Ovary (tissue), 3 donors: Measurements from ENCODE around the gene SPDYE2.
"Not testable (repeated sequence)": the region's sequence is repeated elsewhere in the genome, so short reads cannot be mapped to it uniquely, and the experiment has no call there.

Source experiments
- CTCF ChIP-seq, 3 donors: fragments of 450-650 bp in 2 of 3; fragments of 200-600 bp in 1 of 3; IDR thresholded peaks; one replicate each; pipeline versions ENCODE4 v1.5.1 to v1.8.0; 2016 to 2022; ENCODE audit warnings: antibody characterized with exemption in 3 of 3, mild to moderate bottlenecking in 1 of 3
- POLR2A ChIP-seq: fragments of 450-650 bp; IDR thresholded peaks from one replicate; pipeline ENCODE4 v1.6.1; 2017; ENCODE audit warnings: antibody characterized with exemption, mild to moderate bottlenecking, moderate library complexity
- donor health status: DM: no; HTN: no; CAD: no.

- not testable (repeated sequence) for TF ChIP-seq CTCF (IDR thresholded peaks at IDR 0.05); POLR2A
These were observed 26.2 kb upstream of the SPDYE2 start for GRCh38 chr7:102524803-102525202.
